ENCODE data around the gene LIMS3. TPM values are rescaled to one million over a fixed set of nuclear protein-coding genes. Genes with fewer than 3 reads are reported as not detected.
"Not testable (repeated sequence)": the region's sequence is repeated elsewhere in the genome, so short reads cannot be mapped to it uniquely, and the experiment has no call there.

LIMS3 gene, protein sequence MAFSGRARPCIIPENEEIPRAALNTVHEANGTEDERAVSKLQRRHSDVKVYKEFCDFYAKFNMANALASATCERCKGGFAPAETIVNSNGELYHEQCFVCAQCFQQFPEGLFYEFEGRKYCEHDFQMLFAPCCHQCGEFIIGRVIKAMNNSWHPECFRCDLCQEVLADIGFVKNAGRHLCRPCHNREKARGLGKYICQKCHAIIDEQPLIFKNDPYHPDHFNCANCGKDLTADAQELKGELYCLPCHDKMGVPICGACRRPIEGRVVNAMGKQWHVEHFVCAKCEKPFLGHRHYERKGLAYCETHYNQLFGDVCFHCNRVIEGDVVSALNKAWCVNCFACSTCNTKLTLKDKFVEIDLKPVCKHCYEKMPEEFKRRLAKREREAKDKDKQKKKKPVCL
- polyA plus RNA-seq (2013, experiment 1 of 2) = not detected
- 1.9 TPM for polyA plus RNA-seq (2013, experiment 2 of 2)

GRCh38 chr2:109898462-109899336 lies at the start of gene LIMS3:
TSS of gene LIMS3 (plus strand) at chr2:109898688. CDS start at chr2:109898729, 41 bp downstream.
- not testable (repeated sequence) for H3K4me1 ChIP-seq (ENCODE audit: control insufficient read depth, insufficient read depth, low read length, poor library complexity, severe bottlenecking); H3K4me3 ChIP-seq (ENCODE audit: extremely low read depth, insufficient read depth, low read length, poor library complexity, severe bottlenecking); H3K27ac ChIP-seq (ENCODE audit: low read depth, low read length, severe bottlenecking); H3K36me3 ChIP-seq (ENCODE audit: control insufficient read depth, insufficient read depth, low read length); H3K9me3 ChIP-seq (ENCODE audit: control insufficient read depth, low read length)
- WGBS, 2 experiments (ENCODE audit: insufficient coverage in 2 of 2) = no CpG with 5 or more reads among the region's 28 CpGs

DNA sequence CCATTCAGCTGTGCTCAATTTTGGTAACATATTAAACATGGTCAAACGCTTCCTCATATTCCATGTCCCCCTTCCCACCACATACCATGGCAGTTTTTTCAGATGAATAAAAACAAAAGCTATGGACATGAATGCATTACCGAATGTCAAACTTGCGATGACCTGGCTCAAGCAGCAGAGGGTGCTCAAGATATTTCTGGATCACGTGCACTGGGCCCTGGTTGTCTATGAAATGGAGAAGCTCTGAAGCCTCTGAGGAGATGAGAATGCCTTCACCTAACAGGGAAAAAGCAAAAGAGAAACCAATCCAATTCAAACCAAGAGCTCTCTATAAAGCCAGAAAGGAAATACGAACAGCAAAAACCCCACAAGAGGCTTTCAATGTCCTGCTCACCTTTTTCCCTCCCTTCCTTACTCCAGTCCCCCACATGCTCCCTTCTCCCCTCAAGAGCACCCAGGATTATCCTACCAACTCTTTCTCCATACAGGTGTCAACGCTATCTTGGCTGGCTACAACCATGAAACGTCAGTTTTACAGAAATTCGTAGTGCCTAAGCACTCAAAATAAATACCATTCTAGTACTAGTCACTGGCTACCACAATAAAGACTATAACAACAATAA lies 27.2 kb upstream of the LIMS3 start:
- H3K4me3 ChIP-seq (ENCODE audit: extremely low read depth, insufficient read depth, low read length, poor library complexity, severe bottlenecking); H3K27ac ChIP-seq (ENCODE audit: low read depth, low read length, severe bottlenecking); H3K9me3 ChIP-seq (ENCODE audit: control insufficient read depth, low read length); H3K36me3 ChIP-seq (ENCODE audit: control insufficient read depth, insufficient read depth, low read length); H3K4me1 ChIP-seq (ENCODE audit: control insufficient read depth, insufficient read depth, low read length, poor library complexity, severe bottlenecking): not testable (repeated sequence)
- WGBS, 2 experiments (ENCODE audit: insufficient coverage in 2 of 2) = no CpG with 5 or more reads among the region's 8 CpGs

DNA sequence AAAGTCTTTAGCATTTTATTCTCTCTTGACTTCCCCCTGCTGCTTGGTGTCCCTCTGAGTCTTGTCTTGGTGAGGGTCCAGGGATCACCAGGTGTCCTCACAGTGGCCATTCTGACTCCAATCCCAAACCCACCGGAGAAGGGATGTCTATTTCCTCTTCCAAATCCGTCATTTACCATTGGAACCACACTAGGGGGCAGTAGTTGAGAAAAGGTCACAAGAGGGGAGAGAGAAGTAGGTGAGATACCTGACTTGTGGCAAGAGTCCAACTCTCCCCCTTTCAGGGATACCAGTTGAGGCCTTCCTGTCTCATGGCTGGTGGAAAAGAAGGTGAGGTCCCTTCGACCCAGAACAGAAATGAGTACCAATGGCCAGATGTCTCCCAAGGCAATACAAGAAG lies 21.9 kb upstream of the LIMS3 start:
- not testable (repeated sequence) for H3K4me1 ChIP-seq (ENCODE audit: control insufficient read depth, insufficient read depth, low read length, poor library complexity, severe bottlenecking); H3K36me3 ChIP-seq (ENCODE audit: control insufficient read depth, insufficient read depth, low read length); H3K9me3 ChIP-seq (ENCODE audit: control insufficient read depth, low read length); H3K27ac ChIP-seq (ENCODE audit: low read depth, low read length, severe bottlenecking); H3K4me3 ChIP-seq (ENCODE audit: extremely low read depth, insufficient read depth, low read length, poor library complexity, severe bottlenecking)
- WGBS, 2 experiments (ENCODE audit: insufficient coverage in 2 of 2) = no CpG with 5 or more reads among the region's 3 CpGs

- WGBS, 2 experiments (ENCODE audit: insufficient coverage in 2 of 2) = no CpG with 5 or more reads among the region's 1 CpG
These were observed 16.4 kb upstream of the LIMS3 start for GRCh38 chr2:109882112-109882511.

DNA sequence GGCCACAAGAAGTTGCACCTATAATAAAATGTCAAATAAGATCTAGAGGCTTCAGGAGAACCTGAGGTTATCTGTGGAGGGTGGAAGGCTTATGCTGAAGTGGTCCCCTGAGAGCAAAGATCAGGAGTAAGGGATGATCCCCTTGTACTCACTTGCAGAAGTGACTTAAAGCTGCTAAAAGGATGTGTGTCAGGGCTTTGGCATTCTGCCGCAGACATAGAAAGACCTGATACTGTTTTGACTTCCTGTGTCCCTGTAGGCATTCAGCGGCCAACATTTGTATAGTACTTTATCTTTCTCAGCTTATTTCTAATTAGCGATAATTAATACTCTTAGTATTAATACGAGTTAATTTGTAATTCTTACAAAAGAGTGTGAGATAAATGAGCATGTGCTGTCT lies 10.1 kb upstream of the LIMS3 start:
- H3K4me1 ChIP-seq (ENCODE audit: control insufficient read depth, insufficient read depth, low read length, poor library complexity, severe bottlenecking); H3K36me3 ChIP-seq (ENCODE audit: control insufficient read depth, insufficient read depth, low read length); H3K27ac ChIP-seq (ENCODE audit: low read depth, low read length, severe bottlenecking); H3K4me3 ChIP-seq (ENCODE audit: extremely low read depth, insufficient read depth, low read length, poor library complexity, severe bottlenecking); H3K9me3 ChIP-seq (ENCODE audit: control insufficient read depth, low read length): not testable (repeated sequence)
- WGBS, 2 experiments (ENCODE audit: insufficient coverage in 2 of 2) = no CpG with 5 or more reads among the region's 4 CpGs

More at GRCh38 chr2:109882112-109882511, 16.4 kb upstream of the LIMS3 start:
- H3K9me3 ChIP-seq (ENCODE audit: control insufficient read depth, low read length); H3K4me1 ChIP-seq (ENCODE audit: control insufficient read depth, insufficient read depth, low read length, poor library complexity, severe bottlenecking); H3K27ac ChIP-seq (ENCODE audit: low read depth, low read length, severe bottlenecking); H3K36me3 ChIP-seq (ENCODE audit: control insufficient read depth, insufficient read depth, low read length); H3K4me3 ChIP-seq (ENCODE audit: extremely low read depth, insufficient read depth, low read length, poor library complexity, severe bottlenecking): not testable (repeated sequence)

- not testable (repeated sequence) for H3K27ac ChIP-seq (ENCODE audit: low read depth, low read length, severe bottlenecking); H3K9me3 ChIP-seq (ENCODE audit: control insufficient read depth, low read length); H3K4me3 ChIP-seq (ENCODE audit: extremely low read depth, insufficient read depth, low read length, poor library complexity, severe bottlenecking); H3K36me3 ChIP-seq (ENCODE audit: control insufficient read depth, insufficient read depth, low read length); H3K4me1 ChIP-seq (ENCODE audit: control insufficient read depth, insufficient read depth, low read length, poor library complexity, severe bottlenecking)
- no CpG with 5 or more reads among the region's 4 CpGs for WGBS, 2 experiments (ENCODE audit: insufficient coverage in 2 of 2)
These were observed 8.6 kb upstream of the LIMS3 start for GRCh38 chr2:109889909-109890308.

GRCh38 chr2:109891024-109891423 lies 7.5 kb upstream of the LIMS3 start:
- not testable (repeated sequence) for H3K4me1 ChIP-seq (ENCODE audit: control insufficient read depth, insufficient read depth, low read length, poor library complexity, severe bottlenecking); H3K27ac ChIP-seq (ENCODE audit: low read depth, low read length, severe bottlenecking); H3K9me3 ChIP-seq (ENCODE audit: control insufficient read depth, low read length); H3K4me3 ChIP-seq (ENCODE audit: extremely low read depth, insufficient read depth, low read length, poor library complexity, severe bottlenecking); H3K36me3 ChIP-seq (ENCODE audit: control insufficient read depth, insufficient read depth, low read length)
- WGBS, 2 experiments (ENCODE audit: insufficient coverage in 2 of 2) = no CpG with 5 or more reads among the region's 4 CpGs

DNA sequence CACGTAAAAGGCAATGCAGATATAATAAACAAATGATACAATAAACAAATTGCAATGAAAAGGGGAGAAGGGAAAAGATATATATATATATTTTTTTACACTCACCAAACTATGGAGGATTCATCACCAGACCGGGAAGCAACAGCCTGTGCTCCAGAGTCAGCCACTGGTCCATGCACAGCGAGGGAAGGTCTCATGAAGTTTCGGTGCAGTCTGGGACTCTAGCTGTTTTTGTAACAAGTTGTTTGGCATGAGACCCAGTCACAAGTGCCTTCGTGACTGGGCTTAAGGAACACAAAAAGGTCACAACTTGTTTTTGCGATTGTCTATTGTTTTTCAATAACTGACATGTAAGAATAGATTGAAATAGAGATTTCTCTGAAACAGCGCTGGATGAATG lies 4.8 kb upstream of the LIMS3 start:
- not testable (repeated sequence) for H3K4me3 ChIP-seq (ENCODE audit: extremely low read depth, insufficient read depth, low read length, poor library complexity, severe bottlenecking)
- WGBS, 2 experiments (ENCODE audit: insufficient coverage in 2 of 2) = no CpG with 5 or more reads among the region's 7 CpGs

DNA sequence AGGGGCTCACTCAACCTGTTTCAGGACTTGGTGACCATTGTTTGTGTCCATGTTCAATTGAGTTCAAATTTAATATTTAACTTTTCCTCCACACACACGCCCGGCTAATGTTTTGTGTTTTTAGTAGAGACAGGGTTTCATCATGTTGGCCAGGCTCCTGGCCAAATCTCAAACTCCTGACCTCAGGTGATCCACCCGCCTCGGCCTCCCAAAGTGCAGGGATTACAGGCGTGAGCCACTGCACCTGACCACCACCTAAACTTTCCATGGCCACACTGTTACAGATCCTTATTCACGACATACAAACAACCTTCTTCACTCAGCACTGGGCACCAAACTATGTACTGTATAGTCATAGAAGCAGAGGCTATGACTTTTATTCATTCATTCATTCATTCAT lies 4.3 kb upstream of the LIMS3 start:
- H3K4me1 ChIP-seq (ENCODE audit: control insufficient read depth, insufficient read depth, low read length, poor library complexity, severe bottlenecking); H3K9me3 ChIP-seq (ENCODE audit: control insufficient read depth, low read length); H3K36me3 ChIP-seq (ENCODE audit: control insufficient read depth, insufficient read depth, low read length); H3K27ac ChIP-seq (ENCODE audit: low read depth, low read length, severe bottlenecking); H3K4me3 ChIP-seq (ENCODE audit: extremely low read depth, insufficient read depth, low read length, poor library complexity, severe bottlenecking): not testable (repeated sequence)
- WGBS, 2 experiments (ENCODE audit: insufficient coverage in 2 of 2) = no CpG with 5 or more reads among the region's 6 CpGs

More for the DNA sequence above, 4.8 kb upstream of the LIMS3 start:
- H3K27ac ChIP-seq (ENCODE audit: low read depth, low read length, severe bottlenecking); H3K36me3 ChIP-seq (ENCODE audit: control insufficient read depth, insufficient read depth, low read length); H3K4me1 ChIP-seq (ENCODE audit: control insufficient read depth, insufficient read depth, low read length, poor library complexity, severe bottlenecking); H3K9me3 ChIP-seq (ENCODE audit: control insufficient read depth, low read length): not testable (repeated sequence)

- no CpG with 5 or more reads among the region's 3 CpGs for WGBS, 2 experiments (ENCODE audit: insufficient coverage in 2 of 2)
- not testable (repeated sequence) for H3K4me1 ChIP-seq (ENCODE audit: control insufficient read depth, insufficient read depth, low read length, poor library complexity, severe bottlenecking); H3K4me3 ChIP-seq (ENCODE audit: extremely low read depth, insufficient read depth, low read length, poor library complexity, severe bottlenecking); H3K36me3 ChIP-seq (ENCODE audit: control insufficient read depth, insufficient read depth, low read length); H3K9me3 ChIP-seq (ENCODE audit: control insufficient read depth, low read length); H3K27ac ChIP-seq (ENCODE audit: low read depth, low read length, severe bottlenecking)
These were observed 3.2 kb upstream of the LIMS3 start for GRCh38 chr2:109895090-109895869.

Measured in mesodermal cell (in vitro differentiated cells).